Stimulated activated CD4-positive, alpha-beta T cell treated with anti-CD3 and anti-CD28 coated beads, Interleukin-1b, Interleukin-23, amount 100 ng/mL, for 24 hours (primary cell): Measurements from ENCODE around the gene ZNF622.

Experiments
- DNase-seq, 4 experiments: peaks; one replicate each; pipeline ENCODE4 v3.0.0-alpha.2; 2020; ENCODE audit warnings: low read depth in 4 of 4, low spot score in 1 of 4

Gene ZNF622, protein sequence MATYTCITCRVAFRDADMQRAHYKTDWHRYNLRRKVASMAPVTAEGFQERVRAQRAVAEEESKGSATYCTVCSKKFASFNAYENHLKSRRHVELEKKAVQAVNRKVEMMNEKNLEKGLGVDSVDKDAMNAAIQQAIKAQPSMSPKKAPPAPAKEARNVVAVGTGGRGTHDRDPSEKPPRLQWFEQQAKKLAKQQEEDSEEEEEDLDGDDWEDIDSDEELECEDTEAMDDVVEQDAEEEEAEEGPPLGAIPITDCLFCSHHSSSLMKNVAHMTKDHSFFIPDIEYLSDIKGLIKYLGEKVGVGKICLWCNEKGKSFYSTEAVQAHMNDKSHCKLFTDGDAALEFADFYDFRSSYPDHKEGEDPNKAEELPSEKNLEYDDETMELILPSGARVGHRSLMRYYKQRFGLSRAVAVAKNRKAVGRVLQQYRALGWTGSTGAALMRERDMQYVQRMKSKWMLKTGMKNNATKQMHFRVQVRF

DNA sequence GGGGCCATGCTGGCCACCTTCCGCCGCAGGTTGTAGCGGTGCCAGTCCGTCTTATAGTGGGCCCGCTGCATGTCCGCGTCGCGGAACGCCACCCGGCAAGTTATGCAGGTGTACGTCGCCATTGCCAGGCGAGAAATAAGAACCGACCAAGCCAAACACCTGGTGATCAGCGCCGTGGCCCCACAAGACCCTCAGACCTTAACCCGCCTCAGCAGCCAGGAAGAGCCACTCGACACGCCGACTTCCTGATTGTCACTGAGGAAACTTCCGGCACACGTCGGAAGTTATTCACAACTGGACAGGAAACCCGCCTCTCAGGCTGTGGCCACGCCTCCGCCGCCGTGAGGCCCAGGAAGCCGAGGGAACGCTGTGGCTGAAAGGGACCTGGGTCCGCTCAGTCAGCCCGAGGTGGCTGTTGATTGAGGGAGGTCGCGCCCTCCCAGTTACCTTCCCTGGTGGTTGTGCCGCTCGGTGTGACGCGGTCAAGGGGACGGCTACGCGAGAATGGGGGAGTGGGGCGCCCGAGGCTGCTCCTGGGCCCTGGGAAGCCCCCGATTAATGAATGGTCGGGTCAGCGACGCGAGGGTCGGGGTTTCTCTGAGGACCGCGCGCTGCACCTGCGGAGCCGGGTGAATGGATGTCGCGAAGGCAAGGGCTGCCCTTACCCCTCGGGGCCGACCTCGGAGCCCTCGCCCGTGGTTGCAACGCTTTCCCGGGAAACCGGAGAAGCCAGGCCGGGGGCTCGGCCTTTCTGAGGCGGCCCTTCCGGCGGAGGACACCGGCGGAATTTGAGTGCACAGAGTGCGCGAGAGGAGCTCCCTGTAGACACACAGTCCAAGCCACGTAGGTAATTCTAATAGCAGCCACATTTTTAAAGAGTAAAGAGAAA lies at the start of gene ZNF622:
Gene ZNF622, minus strand, starts transcription at position 257 of the 889 bp plus-strand sequence. Its CDS starts 135 bp downstream, at position 122.
- DNase-seq: peak; percentile 61 to 80 (median 74)

DNA sequence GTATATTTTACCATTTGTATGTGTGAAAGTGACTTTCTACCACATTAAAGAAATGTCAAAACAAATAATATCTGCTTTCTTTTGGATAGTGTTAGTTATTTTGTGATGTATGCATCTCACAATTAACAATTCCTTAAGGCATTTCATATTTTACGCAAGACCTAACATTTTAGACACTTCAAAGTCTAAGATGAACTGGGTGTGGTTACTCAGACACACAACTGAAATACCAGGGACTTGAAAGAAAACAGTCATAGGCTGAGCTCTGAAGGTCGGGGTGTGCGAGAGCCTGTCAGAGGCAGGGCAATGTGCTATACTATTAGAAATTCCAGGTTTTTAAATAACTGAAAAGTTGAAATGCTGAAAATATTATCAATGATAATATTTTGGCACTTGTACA lies 44.5 kb upstream of the ZNF622 start:
- no peak for DNase-seq

DNA sequence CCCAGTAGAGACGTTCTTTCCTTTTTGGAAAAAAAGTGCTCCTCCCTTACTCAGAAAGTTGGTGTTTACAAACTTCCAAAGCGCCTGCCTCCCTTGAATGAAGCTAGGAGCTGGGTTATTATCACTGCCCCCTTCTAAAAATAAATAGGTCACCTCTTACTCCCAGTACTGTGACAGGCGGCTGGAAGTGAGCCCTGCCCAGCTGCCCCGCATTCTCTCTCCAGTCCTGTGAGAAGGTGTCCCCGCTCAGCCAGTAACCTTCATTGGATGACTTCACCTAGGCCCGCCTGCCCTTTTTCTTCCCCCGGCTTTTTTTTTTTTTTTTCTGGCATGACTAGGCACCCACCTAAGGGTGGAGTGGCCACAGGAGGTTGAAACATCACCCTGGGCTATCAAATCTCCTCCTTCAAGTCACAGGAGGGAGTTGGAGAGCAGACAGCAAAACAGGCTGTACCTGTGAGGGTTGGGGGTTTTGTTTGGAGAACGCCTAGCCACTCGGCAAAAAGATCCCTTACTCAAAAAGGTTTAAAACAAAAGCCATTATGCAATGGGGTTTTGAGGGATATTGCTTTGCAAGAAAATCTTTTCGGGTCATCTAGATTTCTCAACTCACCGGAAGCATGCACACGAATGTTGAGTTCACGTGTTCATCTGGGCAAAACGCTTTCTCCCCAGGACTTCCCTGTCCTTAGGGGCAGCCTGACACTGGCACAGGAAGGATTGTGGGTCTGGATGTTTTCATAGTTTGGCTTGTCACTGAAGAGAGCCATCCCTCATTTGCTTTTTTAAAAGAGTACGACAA lies 43.3 kb upstream of the ZNF622 start:
- no peak for DNase-seq

- DNase-seq: no peak
These were observed 42.1 kb upstream of the ZNF622 start for GRCh38 chr5:16507716-16508115.

GRCh38 chr5:16505904-16506303 lies 40.3 kb upstream of the ZNF622 start:
- no peak for DNase-seq

- no peak for DNase-seq
These were observed 39.7 kb upstream of the ZNF622 start for GRCh38 chr5:16505140-16505891.

- no peak for DNase-seq
These were observed 39.0 kb upstream of the ZNF622 start for GRCh38 chr5:16504571-16504970.

GRCh38 chr5:16502866-16503265 lies 37.3 kb upstream of the ZNF622 start:
- no peak for DNase-seq

GRCh38 chr5:16500024-16500423 lies 34.4 kb upstream of the ZNF622 start:
- no peak for DNase-seq

DNA sequence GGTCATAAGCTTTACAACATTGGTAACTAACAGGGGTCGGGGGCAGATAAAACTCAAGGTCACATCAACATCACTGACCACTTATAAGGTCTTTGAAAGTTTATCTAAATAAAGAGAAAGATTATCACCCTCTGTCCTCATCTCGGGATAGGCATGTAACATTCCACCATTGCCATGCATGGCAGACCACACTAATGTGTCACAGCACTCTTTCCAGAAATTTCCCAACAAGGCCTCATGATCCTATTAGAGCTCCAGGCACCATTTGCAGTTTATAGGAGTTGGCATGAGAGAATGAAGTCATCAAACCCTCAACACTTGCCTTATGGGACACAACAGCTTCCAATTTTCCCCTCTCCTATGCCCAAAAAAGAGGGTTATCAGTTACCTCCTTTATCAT lies 31.9 kb upstream of the ZNF622 start:
- no peak for DNase-seq

- no peak for DNase-seq
These were observed 27.7 kb upstream of the ZNF622 start for GRCh38 chr5:16493261-16493660.

- DNase-seq: no peak
These were observed 27.0 kb upstream of the ZNF622 start for GRCh38 chr5:16492398-16493140.

DNA sequence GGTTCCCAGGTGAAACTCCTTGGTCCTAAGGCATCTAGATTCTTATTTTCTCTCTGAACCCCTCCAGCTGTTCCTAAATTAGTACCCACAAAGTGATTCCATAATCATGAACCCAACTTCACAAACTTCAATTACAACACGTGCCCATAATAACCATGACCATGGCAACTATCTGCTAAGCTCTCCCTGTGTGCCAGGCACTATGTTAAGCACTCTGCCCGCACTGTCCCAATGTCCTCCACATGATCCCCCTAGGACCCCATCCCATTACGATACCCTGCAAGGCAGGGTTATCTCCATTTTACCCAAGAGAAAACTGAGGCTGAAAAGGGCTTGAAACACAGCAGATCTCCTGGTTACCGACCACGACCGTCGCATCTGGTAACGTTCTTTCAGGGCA lies 25.3 kb upstream of the ZNF622 start:
- DNase-seq: no peak

- no peak for DNase-seq
These were observed 23.8 kb upstream of the ZNF622 start for GRCh38 chr5:16489322-16489791.

- no peak for DNase-seq
These were observed 21.9 kb upstream of the ZNF622 start for GRCh38 chr5:16487456-16487855.

GRCh38 chr5:16486711-16487111 lies 21.1 kb upstream of the ZNF622 start:
- DNase-seq: no peak

DNA sequence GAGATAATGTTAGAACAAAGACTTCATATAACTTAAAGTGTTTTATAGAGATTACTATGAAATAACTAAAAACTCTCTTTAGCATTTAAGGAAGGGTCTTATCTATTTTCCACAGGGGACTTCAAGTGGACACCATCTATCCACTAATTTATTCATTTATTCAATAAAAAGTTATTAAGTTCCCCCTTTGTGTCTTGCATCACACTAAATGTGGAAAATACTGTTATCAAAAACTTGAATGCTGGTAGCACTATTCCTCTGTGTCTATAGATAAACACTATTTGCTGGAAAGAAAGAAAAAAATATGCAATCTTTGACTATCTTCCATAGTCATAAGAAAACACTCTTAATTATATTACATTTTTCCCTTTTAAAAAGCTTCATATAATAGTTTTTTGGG lies 20.1 kb upstream of the ZNF622 start:
- no peak for DNase-seq

DNA sequence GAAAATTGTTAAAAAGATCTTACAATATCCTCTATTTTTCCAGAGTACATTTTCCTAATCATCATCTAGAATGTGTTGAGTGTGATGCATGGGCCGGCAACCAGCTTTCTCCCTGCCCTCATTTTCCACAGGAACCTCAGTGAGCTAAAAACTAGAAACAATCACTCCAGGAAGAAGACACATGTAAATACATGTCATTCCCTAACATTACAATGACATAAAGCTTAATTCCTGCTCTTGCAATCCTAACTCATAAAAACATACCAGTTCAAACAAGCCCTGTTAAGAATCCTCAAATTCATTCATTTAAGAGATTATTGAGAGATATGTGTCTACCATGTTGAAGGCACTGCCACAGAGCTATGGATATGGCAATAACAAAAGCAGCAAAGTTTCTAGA lies 18.5 kb upstream of the ZNF622 start:
- DNase-seq: no peak

GRCh38 chr5:16483361-16483760 lies 17.8 kb upstream of the ZNF622 start:
- no peak for DNase-seq

GRCh38 chr5:16482891-16483290 lies 17.3 kb upstream of the ZNF622 start:
- DNase-seq: no peak
